ENCODE results near the gene SCN2A.
A peak's percentile ranks its signal among the peaks of the same experiment; 100 is the strongest.
"Not testable (repeated sequence)": the region's sequence is repeated elsewhere in the genome, so short reads cannot be mapped to it uniquely, and the experiment has no call there.

The SCN2A gene

GRCh38 chr2:165328272-165328671 lies 89.1 kb downstream of the SCN2A start:
- DNase-seq (ENCODE audit: low spot score) (no peak), ATAC-seq (ENCODE audit: low read depth) (no peak)
- H3K36me3 ChIP-seq (ENCODE audit: low read depth): no peaks in the 10 kb centered on the region
- no peak for TF ChIP-seq CTCF (IDR thresholded peaks at IDR 0.05; ENCODE audit: poor library complexity, severe bottlenecking)
- no peaks in the 10 kb centered on the region for H3K4me1 ChIP-seq (ENCODE audit: insufficient read depth, poor library complexity, severe bottlenecking)
- H3K27ac ChIP-seq (ENCODE audit: poor library complexity, severe bottlenecking): no peak overlapping the region
- H3K27me3 ChIP-seq (ENCODE audit: insufficient read depth, poor library complexity, severe bottlenecking): no peaks in the 10 kb centered on the region
- H3K9me3 ChIP-seq (ENCODE audit: severe bottlenecking): no peaks in the 10 kb centered on the region
- H3K4me3 ChIP-seq (ENCODE audit: severe bottlenecking): no peak overlapping the region

- DNase-seq (ENCODE audit: low spot score); H3K27me3 ChIP-seq (ENCODE audit: insufficient read depth, poor library complexity, severe bottlenecking); H3K4me3 ChIP-seq (ENCODE audit: severe bottlenecking); H3K9me3 ChIP-seq (ENCODE audit: severe bottlenecking); ATAC-seq (ENCODE audit: low read depth); H3K27ac ChIP-seq (ENCODE audit: poor library complexity, severe bottlenecking); H3K4me1 ChIP-seq (ENCODE audit: insufficient read depth, poor library complexity, severe bottlenecking); H3K36me3 ChIP-seq (ENCODE audit: low read depth): not testable (repeated sequence)
These were observed 105.1 kb downstream of the SCN2A start for GRCh38 chr2:165344276-165344675.

- ATAC-seq (ENCODE audit: low read depth) (no peak), DNase-seq (ENCODE audit: low spot score) (no peak)
- no peak overlapping the region for H3K27ac ChIP-seq (ENCODE audit: poor library complexity, severe bottlenecking)
- H3K9me3 ChIP-seq (ENCODE audit: severe bottlenecking): no peaks in the 10 kb centered on the region
- no peaks in the 10 kb centered on the region for H3K27me3 ChIP-seq (ENCODE audit: insufficient read depth, poor library complexity, severe bottlenecking)
- no peaks in the 10 kb centered on the region for H3K4me1 ChIP-seq (ENCODE audit: insufficient read depth, poor library complexity, severe bottlenecking)
- H3K36me3 ChIP-seq (ENCODE audit: low read depth): no peaks in the 10 kb centered on the region
- H3K4me3 ChIP-seq (ENCODE audit: severe bottlenecking): no peak overlapping the region
- TF ChIP-seq CTCF (IDR thresholded peaks at IDR 0.05; ENCODE audit: poor library complexity, severe bottlenecking): no peak
These were observed 109.2 kb downstream of the SCN2A start for GRCh38 chr2:165348441-165348840.

- Histone ChIP-seq H3K9me3 (ENCODE audit: severe bottlenecking) (no peaks in the 10 kb centered on the region), H3K27me3 (ENCODE audit: insufficient read depth, poor library complexity, severe bottlenecking) (no peaks in the 10 kb centered on the region), H3K4me3 (ENCODE audit: severe bottlenecking) (no peak overlapping the region), H3K4me1 (ENCODE audit: insufficient read depth, poor library complexity, severe bottlenecking) (no peaks in the 10 kb centered on the region), H3K27ac (ENCODE audit: poor library complexity, severe bottlenecking) (no peak overlapping the region), H3K36me3 (ENCODE audit: low read depth) (no peaks in the 10 kb centered on the region)
- ATAC-seq (ENCODE audit: low read depth) (no peak), DNase-seq (ENCODE audit: low spot score) (no peak)
- TF ChIP-seq CTCF (IDR thresholded peaks at IDR 0.05; ENCODE audit: poor library complexity, severe bottlenecking): no peak
These were observed 110.0 kb downstream of the SCN2A start for GRCh38 chr2:165349181-165349580.

GRCh38 chr2:165357758-165358157 lies 118.5 kb downstream of the SCN2A start:
- Histone ChIP-seq H3K27me3 (ENCODE audit: insufficient read depth, poor library complexity, severe bottlenecking) (no peaks in the 10 kb centered on the region), H3K4me1 (ENCODE audit: insufficient read depth, poor library complexity, severe bottlenecking) (peaks cover 11% of the 10 kb centered on the region), H3K36me3 (ENCODE audit: low read depth) (no peaks in the 10 kb centered on the region), H3K9me3 (ENCODE audit: severe bottlenecking) (no peaks in the 10 kb centered on the region), H3K4me3 (ENCODE audit: severe bottlenecking) (no peak overlapping the region), H3K27ac (ENCODE audit: poor library complexity, severe bottlenecking) (no peak overlapping the region)
- ATAC-seq (ENCODE audit: low read depth) (peak; percentile 92), DNase-seq (ENCODE audit: low spot score) (no peak)
- TF ChIP-seq CTCF (IDR thresholded peaks at IDR 0.05; ENCODE audit: poor library complexity, severe bottlenecking): no peak
